ENCODE measurements around the gene SOX11. TPM values are rescaled to one million over a fixed set of nuclear protein-coding genes. Genes with fewer than 3 reads are reported as not detected.

The SOX11 gene
- total RNA-seq, 1 donor from 2014 or later: 2.8 TPM

DNA sequence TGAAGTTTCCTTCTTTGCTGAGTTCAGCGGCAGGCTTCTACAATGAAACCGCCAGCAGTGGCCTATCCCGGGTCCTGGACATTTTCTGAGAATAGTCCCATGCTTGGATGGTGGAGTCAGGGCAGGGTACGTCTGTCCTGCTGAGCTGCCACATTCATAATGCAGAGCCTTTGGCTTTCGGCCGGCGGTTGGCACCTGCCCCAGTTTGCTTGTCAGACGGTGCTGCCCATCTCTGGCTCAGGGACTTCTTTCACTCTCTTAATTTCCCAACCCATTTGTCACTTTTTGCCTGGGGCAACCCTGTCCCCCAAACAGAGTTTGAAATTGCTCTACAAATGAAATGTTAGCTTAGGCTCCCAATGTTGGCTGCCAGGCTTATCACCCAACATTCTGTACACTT is 57.2 kb downstream of the SOX11 start:
- peak; percentile 84 for DNase-seq (ENCODE audit: low spot score)

More for the DNA sequence above, 57.2 kb downstream of the SOX11 start:
- intact Hi-C loops (cut with DNase I): loop anchor here (2.0 kb wide), 1 partner anchor 165 kb away; no protein-coding TSS in a partner anchor
